ENCODE data around the gene POU2F2. TPM values are rescaled to one million over a fixed set of nuclear protein-coding genes. Genes with fewer than 3 reads are reported as not detected.

The POU2F2 gene
- total RNA-seq: 1.2 TPM
- long read RNA-seq: 0 reads

GRCh38 chr19:42132030-42132628 lies at the start of gene POU2F2:
Gene POU2F2 (minus strand): TSS chr19:42132446. CDS start chr19:42132411, 35 bp downstream.
- peaks cover 99% of the 10 kb centered on the region for H3K27me3 ChIP-seq (ENCODE audit: low read depth)
- H3K36me3 ChIP-seq: no peaks in the 10 kb centered on the region
- DNase-seq: peak; percentile 39

DNA sequence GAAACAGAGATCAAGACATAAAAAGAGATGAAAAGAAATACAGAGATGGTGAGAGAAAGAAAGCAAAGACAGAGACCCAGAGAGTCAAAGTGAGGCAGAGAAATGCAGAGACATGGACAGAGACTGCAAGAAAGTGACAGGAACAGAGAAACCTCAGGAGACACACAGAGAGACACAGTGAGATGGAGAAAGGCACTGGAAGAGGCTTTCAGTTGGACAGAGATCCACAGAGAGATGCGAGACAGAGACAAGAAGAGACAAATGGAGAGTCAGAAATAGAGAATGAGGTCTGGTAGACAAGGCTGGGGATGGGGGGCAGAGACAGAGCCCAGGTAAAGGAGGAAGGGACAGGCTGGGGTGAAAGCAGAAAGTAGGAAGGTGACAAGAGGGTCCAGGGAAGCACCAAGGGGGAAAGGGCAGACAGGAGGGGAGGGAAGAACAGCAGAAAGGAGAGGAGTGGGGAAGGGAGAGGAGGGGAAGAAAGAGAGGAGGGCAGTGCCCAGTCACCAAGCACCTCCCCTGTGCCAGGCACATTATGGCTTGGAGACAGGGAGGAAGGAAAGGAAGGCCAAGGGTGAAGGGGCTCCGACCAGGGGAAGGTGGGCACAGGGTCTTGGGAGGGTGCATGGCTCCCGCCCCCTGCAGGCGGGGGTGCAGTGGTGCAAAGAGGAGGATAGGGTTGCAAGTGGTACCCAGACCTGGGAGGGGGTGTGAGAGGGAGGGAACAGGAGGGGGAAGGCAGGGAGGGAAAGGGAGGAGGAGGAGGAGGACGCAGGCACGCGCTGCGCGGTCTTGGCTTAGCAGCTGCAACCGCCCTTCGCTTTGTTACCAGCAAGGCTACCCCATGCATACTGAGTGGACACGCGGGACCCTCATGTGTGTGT lies 46.8 kb upstream of the POU2F2 start:
- Histone ChIP-seq H3K36me3 (no peaks in the 10 kb centered on the region), H3K27ac (replicated peaks) (no peak overlapping the region), H3K27me3 (ENCODE audit: low read depth) (peaks cover 91% of the 10 kb centered on the region), H3K4me3 (no peak overlapping the region), H3K9me3 (replicated peaks) (no peaks in the 10 kb centered on the region), H3K4me1 (peaks cover 16% of the 10 kb centered on the region)
- intact Hi-C loops (cut with micrococcal nuclease): no loop called here
- no peak for DNase-seq
- TF ChIP-seq, protein P1, sequence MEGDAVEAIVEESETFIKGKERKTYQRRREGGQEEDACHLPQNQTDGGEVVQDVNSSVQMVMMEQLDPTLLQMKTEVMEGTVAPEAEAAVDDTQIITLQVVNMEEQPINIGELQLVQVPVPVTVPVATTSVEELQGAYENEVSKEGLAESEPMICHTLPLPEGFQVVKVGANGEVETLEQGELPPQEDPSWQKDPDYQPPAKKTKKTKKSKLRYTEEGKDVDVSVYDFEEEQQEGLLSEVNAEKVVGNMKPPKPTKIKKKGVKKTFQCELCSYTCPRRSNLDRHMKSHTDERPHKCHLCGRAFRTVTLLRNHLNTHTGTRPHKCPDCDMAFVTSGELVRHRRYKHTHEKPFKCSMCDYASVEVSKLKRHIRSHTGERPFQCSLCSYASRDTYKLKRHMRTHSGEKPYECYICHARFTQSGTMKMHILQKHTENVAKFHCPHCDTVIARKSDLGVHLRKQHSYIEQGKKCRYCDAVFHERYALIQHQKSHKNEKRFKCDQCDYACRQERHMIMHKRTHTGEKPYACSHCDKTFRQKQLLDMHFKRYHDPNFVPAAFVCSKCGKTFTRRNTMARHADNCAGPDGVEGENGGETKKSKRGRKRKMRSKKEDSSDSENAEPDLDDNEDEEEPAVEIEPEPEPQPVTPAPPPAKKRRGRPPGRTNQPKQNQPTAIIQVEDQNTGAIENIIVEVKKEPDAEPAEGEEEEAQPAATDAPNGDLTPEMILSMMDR (IDR thresholded peaks at IDR 0.05; ENCODE audit: borderline replicate concordance): no peak

More at GRCh38 chr19:42132030-42132628, at the start of gene POU2F2:
- H3K9me3 ChIP-seq (replicated peaks): no peaks in the 10 kb centered on the region
- TF ChIP-seq, protein P1 (IDR thresholded peaks at IDR 0.05; ENCODE audit: borderline replicate concordance): no peak
- H3K4me1 ChIP-seq: peaks cover 15% of the 10 kb centered on the region
- intact Hi-C loops (cut with micrococcal nuclease): loop anchor here (10.0 kb wide), 1 partner anchor 53 kb away; no protein-coding TSS in a partner anchor
- peak within 1 kb of the TSS; percentile 51 for H3K4me3 ChIP-seq
- H3K27ac ChIP-seq (replicated peaks): no peak within 1 kb of the TSS

DNA sequence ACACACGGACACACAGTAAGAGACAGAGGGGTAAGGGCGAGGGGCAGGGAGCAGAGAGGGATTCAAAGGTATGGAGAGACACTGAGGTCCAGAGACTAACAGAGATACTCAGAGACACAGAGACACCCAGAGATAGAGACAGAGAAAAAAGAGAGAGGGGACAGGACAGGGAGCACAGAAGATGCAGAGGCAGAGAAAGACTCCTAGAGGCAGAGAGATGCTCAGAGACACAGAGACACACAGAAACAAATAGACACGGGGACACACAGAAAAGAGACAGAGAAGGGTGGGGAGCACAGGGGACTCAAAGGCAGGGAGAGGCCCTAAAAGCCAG lies 45.4 kb upstream of the POU2F2 start:
- Histone ChIP-seq H3K4me3 (no peak overlapping the region), H3K9me3 (replicated peaks) (no peaks in the 10 kb centered on the region), H3K36me3 (no peaks in the 10 kb centered on the region), H3K27me3 (ENCODE audit: low read depth) (peaks cover 95% of the 10 kb centered on the region), H3K27ac (replicated peaks) (no peak overlapping the region), H3K4me1 (peaks cover 16% of the 10 kb centered on the region)
- intact Hi-C loops (cut with micrococcal nuclease): no loop called here
- TF ChIP-seq, protein P1 (IDR thresholded peaks at IDR 0.05; ENCODE audit: borderline replicate concordance): no peak
- DNase-seq: no peak

DNA sequence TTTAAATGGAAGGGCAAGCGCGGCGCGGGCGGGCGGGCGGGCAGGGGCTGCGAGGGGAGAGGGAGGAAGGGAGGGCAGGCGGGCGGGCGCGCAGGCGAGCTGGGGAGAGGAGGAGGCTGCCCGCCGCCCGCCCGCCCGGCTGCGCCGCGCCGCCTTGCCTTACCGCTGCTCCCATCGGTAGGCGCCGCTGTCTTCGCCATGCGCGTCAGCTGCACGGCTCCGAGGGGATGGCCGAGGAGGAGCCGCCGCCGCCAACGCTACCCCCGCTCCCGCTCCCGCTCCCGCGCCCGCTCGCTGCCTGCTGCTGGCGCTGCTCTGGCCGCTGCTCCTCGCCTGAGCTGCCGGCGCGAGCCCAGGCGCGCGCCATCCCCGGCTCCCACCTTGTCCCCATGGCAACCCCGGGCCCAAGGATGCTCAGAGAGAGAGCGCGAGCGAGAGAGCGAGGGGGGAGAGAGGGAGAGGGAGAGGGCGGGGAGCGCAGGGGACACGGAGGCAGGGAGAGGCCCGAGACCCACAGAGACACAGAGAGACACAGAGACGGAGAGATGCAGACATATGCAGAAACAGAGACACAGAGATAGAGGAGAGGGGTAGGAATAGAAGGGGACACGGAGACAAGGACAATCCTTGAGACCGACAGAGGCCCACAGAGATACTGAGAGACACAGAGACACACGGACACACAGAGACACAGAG lies 44.9 kb upstream of the POU2F2 start:
- no peaks in the 10 kb centered on the region for H3K36me3 ChIP-seq
- TF ChIP-seq, protein P1 (IDR thresholded peaks at IDR 0.05; ENCODE audit: borderline replicate concordance): peak; percentile 60
- H3K4me1 ChIP-seq: peaks cover 16% of the 10 kb centered on the region
- no peaks in the 10 kb centered on the region for H3K9me3 ChIP-seq (replicated peaks)
- peak; percentile 66 for DNase-seq
- no peak overlapping the region for H3K27ac ChIP-seq (replicated peaks)
- peak overlapping the region; percentile 64 for H3K4me3 ChIP-seq
- H3K27me3 ChIP-seq (ENCODE audit: low read depth): peaks cover 95% of the 10 kb centered on the region
- intact Hi-C loops (cut with micrococcal nuclease): no loop called here

GRCh38 chr19:42176649-42176989 lies 44.4 kb upstream of the POU2F2 start:
- H3K9me3 ChIP-seq (replicated peaks): no peaks in the 10 kb centered on the region
- intact Hi-C loops (cut with micrococcal nuclease): no loop called here
- H3K27me3 ChIP-seq (ENCODE audit: low read depth): peaks cover 94% of the 10 kb centered on the region
- H3K4me3 ChIP-seq: peak overlapping the region; percentile 64
- no peak for DNase-seq
- no peak overlapping the region for H3K27ac ChIP-seq (replicated peaks)
- peaks cover 16% of the 10 kb centered on the region for H3K4me1 ChIP-seq
- TF ChIP-seq, protein P1 (IDR thresholded peaks at IDR 0.05; ENCODE audit: borderline replicate concordance): no peak
- H3K36me3 ChIP-seq: no peaks in the 10 kb centered on the region

Data from left ventricle myocardium inferior (tissue), 1 donor.